Esophagus muscularis mucosa (tissue), 4 donors: ENCODE measurements around the gene SCAP.

Source experiments
- CTCF ChIP-seq, 3 experiments: fragments of 200-600 bp in 2 of 3; fragments of 450-650 bp in 1 of 3; sonication (generic) in 2 of 3; IDR thresholded peaks; one replicate each; pipeline ENCODE4 v1.5.1; 2017 to 2019; ENCODE audit warnings: antibody characterized with exemption in 3 of 3, mild to moderate bottlenecking in 2 of 3, moderate library complexity in 1 of 3
- EP300 ChIP-seq: sonication (generic); formaldehyde crosslinking; IDR thresholded peaks from one replicate; pipeline ENCODE4 v1.6.1; 2017; ENCODE audit warnings: antibody characterized with exemption
- POLR2A ChIP-seq: fragments of 450-650 bp; IDR thresholded peaks from one replicate; pipeline ENCODE4 v1.6.1; 2017; ENCODE audit warnings: antibody characterized with exemption, moderate library complexity, mild to moderate bottlenecking, low read depth

- TF ChIP-seq POLR2A (no peak), CTCF (IDR thresholded peaks at IDR 0.05) (no peak), EP300 (no peak)
These were observed 66.5 kb downstream of the SCAP start for GRCh38 chr3:47409284-47409683.
